Fibroblast of lung (primary cell): ENCODE data around the gene ADAT1.

Experiments
- EZH2 ChIP-seq: IDR thresholded peaks from 2 replicates; pipeline ENCODE4 v1.5.1; 2012; ENCODE audit warnings: low read length, control low read depth, mild to moderate bottlenecking; ENCODE audit errors: missing control alignments
- TF ChIP-seq, protein P1 (sequence below), 2 donors: IDR thresholded peaks in 1 of 2; conservative IDR thresholded peaks in 1 of 2; 1 replicate in 1 of 2; 2 replicates in 1 of 2; pipeline ENCODE4 v1.5.1; 2011 to 2012; ENCODE audit warnings: low read length in 2 of 2, control low read depth in 1 of 2, inconsistent platforms in 1 of 2, low read depth in 1 of 2, mild to moderate bottlenecking in 1 of 2

DNA sequence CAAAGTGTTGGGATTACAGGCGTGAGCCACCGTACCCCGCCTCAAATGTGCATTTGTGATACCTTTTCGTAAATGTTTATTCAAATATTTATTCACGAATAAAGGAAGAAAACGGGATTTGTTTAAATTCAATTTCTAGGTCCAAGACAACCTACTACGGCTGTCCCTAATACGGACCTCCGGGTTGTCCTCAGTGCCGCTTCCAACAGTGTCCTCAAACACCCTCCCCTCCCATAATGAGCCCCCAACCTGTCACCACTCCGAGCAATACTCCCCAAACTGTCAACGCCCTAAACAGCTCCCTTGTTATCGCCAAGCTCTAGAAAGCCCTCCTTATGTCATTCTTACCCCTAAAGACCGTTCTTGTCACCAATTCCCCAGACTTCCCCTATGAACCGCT lies 57.4 kb downstream of the ADAT1 start:
- TF ChIP-seq, protein P1, sequence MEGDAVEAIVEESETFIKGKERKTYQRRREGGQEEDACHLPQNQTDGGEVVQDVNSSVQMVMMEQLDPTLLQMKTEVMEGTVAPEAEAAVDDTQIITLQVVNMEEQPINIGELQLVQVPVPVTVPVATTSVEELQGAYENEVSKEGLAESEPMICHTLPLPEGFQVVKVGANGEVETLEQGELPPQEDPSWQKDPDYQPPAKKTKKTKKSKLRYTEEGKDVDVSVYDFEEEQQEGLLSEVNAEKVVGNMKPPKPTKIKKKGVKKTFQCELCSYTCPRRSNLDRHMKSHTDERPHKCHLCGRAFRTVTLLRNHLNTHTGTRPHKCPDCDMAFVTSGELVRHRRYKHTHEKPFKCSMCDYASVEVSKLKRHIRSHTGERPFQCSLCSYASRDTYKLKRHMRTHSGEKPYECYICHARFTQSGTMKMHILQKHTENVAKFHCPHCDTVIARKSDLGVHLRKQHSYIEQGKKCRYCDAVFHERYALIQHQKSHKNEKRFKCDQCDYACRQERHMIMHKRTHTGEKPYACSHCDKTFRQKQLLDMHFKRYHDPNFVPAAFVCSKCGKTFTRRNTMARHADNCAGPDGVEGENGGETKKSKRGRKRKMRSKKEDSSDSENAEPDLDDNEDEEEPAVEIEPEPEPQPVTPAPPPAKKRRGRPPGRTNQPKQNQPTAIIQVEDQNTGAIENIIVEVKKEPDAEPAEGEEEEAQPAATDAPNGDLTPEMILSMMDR (conservative IDR thresholded peaks at IDR 0.05 in 1 of 2, IDR thresholded peaks at IDR 0.05 in 1 of 2; ENCODE audit: low read depth in 1 of 2, low read length in 2 of 2): no peak
- TF ChIP-seq EZH2: no peak
